ENCODE data around the gene MGRN1. TPM values are rescaled to one million over a fixed set of nuclear protein-coding genes. Genes with fewer than 3 reads are reported as not detected.

MGRN1 gene
- total and polyA plus RNA-seq, 2 of the 13 experiments (the other 11 are each of a cell fraction or from before 2014, with no cell fraction given), result 11.9 to 12.6 TPM

Small RNAs within 50 kb of the gene (microRNA-seq; reads per million reads assigned to microRNA genes)
- not detected for gene MIR6769A

Small RNAs within 50 kb of the gene (small RNA-seq; reads per million reads assigned to genes)
- gene MIR6769A (ENCODE audit: insufficient read depth in 2 of 3, insufficient read length in 3 of 3, low read depth in 2 of 3, low replicate concordance in 1 of 3) (0 reads per million in 3 experiments), gene RN7SL850P (ENCODE audit: insufficient read depth in 2 of 3, insufficient read length in 3 of 3, low read depth in 2 of 3, low replicate concordance in 1 of 3) (0 reads per million in 3 experiments)

Other genes starting within 250 kb of the MGRN1 start
- gene CORO7, start 208.2 kb upstream of the MGRN1 start, total RNA-seq (2016; rRNA removed; fragmentation: Illumina TruSeq; extraction: Trizol), result 5.9 and 9.9 TPM in 2 replicates
- gene CORO7, start 208.2 kb upstream of the MGRN1 start, polyA plus RNA-seq (2011; rRNA removed), result 14.3 and 17.1 TPM in 2 replicates
- 75.3 and 77.0 TPM in 2 replicates for gene DNAJA3, start 199.0 kb upstream of the MGRN1 start, total RNA-seq (2016; rRNA removed; fragmentation: Illumina TruSeq; extraction: Trizol)
- gene DNAJA3, start 199.0 kb upstream of the MGRN1 start, polyA plus RNA-seq (2011; rRNA removed), result 79.9 and 83.3 TPM in 2 replicates
- 33.1 and 36.7 TPM in 2 replicates for gene NMRAL1, start 150.2 kb upstream of the MGRN1 start, total RNA-seq (2016; rRNA removed; fragmentation: Illumina TruSeq; extraction: Trizol)
- gene NMRAL1, start 150.2 kb upstream of the MGRN1 start, polyA plus RNA-seq (2011; rRNA removed), result 30.8 and 34.0 TPM in 2 replicates
- 70.4 and 82.4 TPM in 2 replicates for gene HMOX2, start 148.4 kb upstream of the MGRN1 start, total RNA-seq (2016; rRNA removed; fragmentation: Illumina TruSeq; extraction: Trizol)
- 60.3 and 72.7 TPM in 2 replicates for gene HMOX2, start 148.4 kb upstream of the MGRN1 start, polyA plus RNA-seq (2011; rRNA removed)
- gene CDIP1, start 86.1 kb upstream of the MGRN1 start, total RNA-seq (2016; rRNA removed; fragmentation: Illumina TruSeq; extraction: Trizol), result 56.7 and 62.2 TPM in 2 replicates
- gene CDIP1, start 86.1 kb upstream of the MGRN1 start, polyA plus RNA-seq (2011; rRNA removed), result 31.2 and 39.1 TPM in 2 replicates
- not detected in 2 replicates for gene C16orf96, start 68.5 kb upstream of the MGRN1 start, total RNA-seq (2016; rRNA removed; fragmentation: Illumina TruSeq; extraction: Trizol)
- gene C16orf96, start 68.5 kb upstream of the MGRN1 start, polyA plus RNA-seq (2011; rRNA removed), result 0.03 TPM in 2 replicates
- gene UBALD1, start 9.9 kb upstream of the MGRN1 start, total RNA-seq (2016; rRNA removed; fragmentation: Illumina TruSeq; extraction: Trizol), result 3.3 and 6.8 TPM in 2 replicates
- 12.3 and 16.6 TPM in 2 replicates for gene UBALD1, start 9.9 kb upstream of the MGRN1 start, polyA plus RNA-seq (2011; rRNA removed)
- 40.5 and 41.0 TPM in 2 replicates for gene NUDT16L1, start 68.7 kb downstream of the MGRN1 start, total RNA-seq (2016; rRNA removed; fragmentation: Illumina TruSeq; extraction: Trizol)
- gene NUDT16L1, start 68.7 kb downstream of the MGRN1 start, polyA plus RNA-seq (2011; rRNA removed), result 28.0 and 28.9 TPM in 2 replicates
- gene ANKS3, start 109.4 kb downstream of the MGRN1 start, total RNA-seq (2016; rRNA removed; fragmentation: Illumina TruSeq; extraction: Trizol), result 6.6 and 15.9 TPM in 2 replicates
- 11.4 and 14.4 TPM in 2 replicates for gene ANKS3, start 109.4 kb downstream of the MGRN1 start, polyA plus RNA-seq (2011; rRNA removed)
- gene DNAAF8, start 109.7 kb downstream of the MGRN1 start, total RNA-seq (2016; rRNA removed; fragmentation: Illumina TruSeq; extraction: Trizol), result 0.38 and 0.44 TPM in 2 replicates
- gene DNAAF8, start 109.7 kb downstream of the MGRN1 start, polyA plus RNA-seq (2011; rRNA removed), result 0.27 TPM in 1 of 2 replicates, not detected in the other
- 8.1 and 12.2 TPM in 2 replicates for gene ZNF500, start 142.3 kb downstream of the MGRN1 start, total RNA-seq (2016; rRNA removed; fragmentation: Illumina TruSeq; extraction: Trizol)
- gene ZNF500, start 142.3 kb downstream of the MGRN1 start, polyA plus RNA-seq (2011; rRNA removed), result 6.1 and 7.4 TPM in 2 replicates
- 0.22 TPM in 1 of 2 replicates, not detected in the other for gene SEPTIN12, start 163.5 kb downstream of the MGRN1 start, total RNA-seq (2016; rRNA removed; fragmentation: Illumina TruSeq; extraction: Trizol)
- gene SEPTIN12, start 163.5 kb downstream of the MGRN1 start, polyA plus RNA-seq (2011; rRNA removed), result 0.31 TPM in 1 of 2 replicates, not detected in the other
- gene SMIM22, start 170.5 kb downstream of the MGRN1 start, total RNA-seq (2016; rRNA removed; fragmentation: Illumina TruSeq; extraction: Trizol), result not detected in 2 replicates
- gene SMIM22, start 170.5 kb downstream of the MGRN1 start, polyA plus RNA-seq (2011; rRNA removed), result not detected in 2 replicates
- 16.8 and 19.2 TPM in 2 replicates for gene ROGDI, start 177.8 kb downstream of the MGRN1 start, total RNA-seq (2016; rRNA removed; fragmentation: Illumina TruSeq; extraction: Trizol)
- 42.1 and 55.9 TPM in 2 replicates for gene ROGDI, start 177.8 kb downstream of the MGRN1 start, polyA plus RNA-seq (2011; rRNA removed)
- 48.7 and 65.0 TPM in 2 replicates for gene GLYR1, start 222.5 kb downstream of the MGRN1 start, total RNA-seq (2016; rRNA removed; fragmentation: Illumina TruSeq; extraction: Trizol)
- 28.3 and 35.0 TPM in 2 replicates for gene GLYR1, start 222.5 kb downstream of the MGRN1 start, polyA plus RNA-seq (2011; rRNA removed)
- gene UBN1, start 222.7 kb downstream of the MGRN1 start, total RNA-seq (2016; rRNA removed; fragmentation: Illumina TruSeq; extraction: Trizol), result 19.4 and 23.5 TPM in 2 replicates
- gene UBN1, start 222.7 kb downstream of the MGRN1 start, polyA plus RNA-seq (2011; rRNA removed), result 10.6 TPM in 2 replicates

Data from HepG2 (cell line).